Measurements from ENCODE around the gene KLF5.

DNA sequence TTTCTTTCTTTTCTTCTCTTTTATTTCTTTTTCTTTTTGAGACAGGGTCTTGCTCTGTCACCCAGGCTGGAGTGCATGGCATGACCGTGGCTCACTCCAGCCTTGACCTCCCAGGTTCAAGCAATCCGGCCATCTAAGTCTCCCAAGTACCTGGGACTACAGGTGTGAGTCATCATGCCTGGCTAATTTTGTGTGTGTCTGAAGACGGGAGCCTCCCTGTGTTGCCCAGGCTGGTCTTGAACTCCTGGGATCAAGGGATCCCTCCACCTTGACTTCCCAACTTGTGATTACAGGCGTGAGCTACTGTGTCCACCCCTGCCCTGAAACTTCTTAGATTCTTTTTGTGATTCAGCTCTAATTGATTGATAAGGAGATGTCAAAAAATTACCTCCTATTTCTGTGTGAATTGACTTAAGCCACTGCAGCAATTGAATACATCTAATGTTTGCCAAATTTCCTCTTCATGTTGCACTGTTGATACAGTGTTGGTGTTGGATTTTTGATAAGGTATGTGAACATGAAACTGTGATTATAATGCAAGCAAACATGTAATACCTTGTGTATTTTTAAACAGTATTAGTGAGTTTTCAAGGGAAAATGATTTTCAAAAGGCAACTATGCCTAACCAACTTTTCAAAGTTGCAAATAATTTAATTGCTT, 22.6 kb downstream of the KLF5 start:
- TF ChIP-seq CTCF (IDR thresholded peaks at IDR 0.05) (no peak), ZFX (IDR thresholded peaks at IDR 0.05; ENCODE audit: borderline replicate concordance) (no peak)

Measured in 22Rv1 (cell line).